Activated B cell treated with CpG ODN at 0.5 μM for 24 hours (primary cell): Measurements from ENCODE around the gene NR6A1. TPM values are rescaled to one million over a fixed set of nuclear protein-coding genes. Genes with fewer than 3 reads are reported as not detected.

Experiments used
- ATAC-seq: fragments of 200-7000 bp; cut with Tn5 transposase; one replicate; pipeline ENCODE4 v1.10.0; 2021; ENCODE audit warnings: low read depth, mild to moderate bottlenecking, moderate library complexity
- CTCF ChIA-PET: fragments of 350-600 bp; sonication (Branson Sonifier 250); formaldehyde crosslinking; loops from one replicate; lab custom pipeline; 2021; ENCODE audit warnings: antibody characterized with exemption; lab: Charles Lee
- POLR2A ChIA-PET: fragments of 350-600 bp; sonication (Branson Sonifier 250); formaldehyde crosslinking; loops from one replicate; lab custom pipeline; 2021; ENCODE audit warnings: antibody characterized with exemption; lab: Charles Lee
- DNase-seq: peaks from one replicate; pipeline ENCODE4 v3.0.0; 2022
- H3K27ac Mint-ChIP-seq: one replicate; pipeline ENCODE4 v1.8.0; 2020; ENCODE audit warnings: mixed read lengths
- H3K27me3 Mint-ChIP-seq: one replicate; pipeline ENCODE4 v1.8.0; 2021; ENCODE audit warnings: mixed read lengths
- H3K36me3 Mint-ChIP-seq: one replicate; pipeline ENCODE4 v1.8.0; 2021; ENCODE audit warnings: low read depth, mixed read lengths
- H3K4me1 Mint-ChIP-seq: one replicate; pipeline ENCODE4 v1.8.0; 2021; ENCODE audit warnings: mixed read lengths
- H3K4me3 Mint-ChIP-seq: one replicate; pipeline ENCODE4 v1.8.0; 2020; ENCODE audit warnings: mild to moderate bottlenecking, mixed read lengths
- H3K9me3 Mint-ChIP-seq: one replicate; pipeline ENCODE4 v1.8.0; 2020; ENCODE audit warnings: mixed read lengths
- intact Hi-C: fragments of 100-400 bp; cut with micrococcal nuclease; formaldehyde crosslinking; loops from one replicate; pipeline ENCODE4 v1.15.1; 2024
- total RNA-seq: library from RNA; stranded (reverse); gene quantifications from 2 replicates; pipeline ENCODE4 v1.2.3, GENCODE V29; 2022
- TF ChIP-seq, protein P1 (sequence below): fragments of 200-600 bp; IDR thresholded peaks from one replicate; pipeline ENCODE4 v1.8.0; 2022; ENCODE audit warnings: antibody characterized with exemption, mild to moderate bottlenecking

NR6A1 gene
- total RNA-seq, 1 donor from 2014 or later, result 3.1 TPM

DNA sequence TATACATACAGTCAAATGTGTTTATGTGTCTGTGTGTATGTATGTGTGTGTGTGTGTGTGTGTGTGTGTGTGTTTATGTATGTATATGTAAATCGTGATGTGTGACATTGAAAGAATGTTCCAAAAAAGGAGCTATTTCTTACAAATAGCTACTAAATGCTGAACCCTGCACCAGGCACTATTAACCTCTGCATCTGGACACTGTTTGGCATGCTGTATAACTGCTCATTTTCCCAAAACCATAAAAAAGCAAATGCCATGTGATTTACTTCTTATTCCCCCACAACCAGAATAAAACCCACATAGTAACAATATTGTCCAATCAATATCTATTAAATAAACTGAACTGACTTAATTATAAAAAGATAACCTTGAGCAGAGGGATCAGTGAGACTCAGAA lies 91.1 kb downstream of the NR6A1 start:
- no peak overlapping the region for H3K27ac Mint-ChIP-seq
- ChIA-PET CTCF (no interaction called here), POLR2A (no interaction called here)
- no peak for DNase-seq
- ATAC-seq, result no peak
- H3K4me1 Mint-ChIP-seq, result no peaks in the 10 kb centered on the region
- H3K4me3 Mint-ChIP-seq, result no peak overlapping the region
- no peaks in the 10 kb centered on the region for H3K36me3 Mint-ChIP-seq
- TF ChIP-seq, protein P1, sequence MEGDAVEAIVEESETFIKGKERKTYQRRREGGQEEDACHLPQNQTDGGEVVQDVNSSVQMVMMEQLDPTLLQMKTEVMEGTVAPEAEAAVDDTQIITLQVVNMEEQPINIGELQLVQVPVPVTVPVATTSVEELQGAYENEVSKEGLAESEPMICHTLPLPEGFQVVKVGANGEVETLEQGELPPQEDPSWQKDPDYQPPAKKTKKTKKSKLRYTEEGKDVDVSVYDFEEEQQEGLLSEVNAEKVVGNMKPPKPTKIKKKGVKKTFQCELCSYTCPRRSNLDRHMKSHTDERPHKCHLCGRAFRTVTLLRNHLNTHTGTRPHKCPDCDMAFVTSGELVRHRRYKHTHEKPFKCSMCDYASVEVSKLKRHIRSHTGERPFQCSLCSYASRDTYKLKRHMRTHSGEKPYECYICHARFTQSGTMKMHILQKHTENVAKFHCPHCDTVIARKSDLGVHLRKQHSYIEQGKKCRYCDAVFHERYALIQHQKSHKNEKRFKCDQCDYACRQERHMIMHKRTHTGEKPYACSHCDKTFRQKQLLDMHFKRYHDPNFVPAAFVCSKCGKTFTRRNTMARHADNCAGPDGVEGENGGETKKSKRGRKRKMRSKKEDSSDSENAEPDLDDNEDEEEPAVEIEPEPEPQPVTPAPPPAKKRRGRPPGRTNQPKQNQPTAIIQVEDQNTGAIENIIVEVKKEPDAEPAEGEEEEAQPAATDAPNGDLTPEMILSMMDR, result no peak
- no peaks in the 10 kb centered on the region for H3K27me3 Mint-ChIP-seq
- no peaks in the 10 kb centered on the region for H3K9me3 Mint-ChIP-seq
- intact Hi-C loops, result no loop called here

DNA sequence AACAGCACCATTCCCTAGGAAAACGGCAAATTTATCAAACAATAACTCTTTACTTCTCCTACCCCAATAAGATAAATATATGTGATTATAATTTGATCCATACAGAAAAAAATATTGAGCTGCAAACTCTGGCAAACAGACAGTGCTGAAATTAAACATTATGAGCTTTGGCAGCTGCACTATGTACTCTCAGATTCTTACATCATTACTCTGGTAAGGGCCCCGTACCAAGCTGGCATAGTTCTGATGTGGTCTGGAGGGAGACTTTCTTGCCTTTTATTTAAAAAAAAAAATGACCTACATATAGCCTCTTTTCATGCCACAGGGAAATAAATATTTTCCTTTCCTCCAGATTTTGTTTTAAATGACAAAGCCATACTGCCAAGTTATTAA lies 95.0 kb downstream of the NR6A1 start:
- Mint-ChIP-seq H3K4me1 (no peaks in the 10 kb centered on the region), H3K9me3 (no peaks in the 10 kb centered on the region), H3K27me3 (no peaks in the 10 kb centered on the region), H3K27ac (no peak overlapping the region), H3K36me3 (no peaks in the 10 kb centered on the region), H3K4me3 (no peak overlapping the region)
- TF ChIP-seq, protein P1, result no peak
- POLR2A ChIA-PET, result no interaction called here
- DNase-seq (no peak), ATAC-seq (no peak)
- CTCF ChIA-PET, result interaction anchor here (1.4 kb wide), 1 partner anchor 59 kb away, joined by 3 read pairs; no protein-coding TSS in a partner anchor
- intact Hi-C loops, result no loop called here

DNA sequence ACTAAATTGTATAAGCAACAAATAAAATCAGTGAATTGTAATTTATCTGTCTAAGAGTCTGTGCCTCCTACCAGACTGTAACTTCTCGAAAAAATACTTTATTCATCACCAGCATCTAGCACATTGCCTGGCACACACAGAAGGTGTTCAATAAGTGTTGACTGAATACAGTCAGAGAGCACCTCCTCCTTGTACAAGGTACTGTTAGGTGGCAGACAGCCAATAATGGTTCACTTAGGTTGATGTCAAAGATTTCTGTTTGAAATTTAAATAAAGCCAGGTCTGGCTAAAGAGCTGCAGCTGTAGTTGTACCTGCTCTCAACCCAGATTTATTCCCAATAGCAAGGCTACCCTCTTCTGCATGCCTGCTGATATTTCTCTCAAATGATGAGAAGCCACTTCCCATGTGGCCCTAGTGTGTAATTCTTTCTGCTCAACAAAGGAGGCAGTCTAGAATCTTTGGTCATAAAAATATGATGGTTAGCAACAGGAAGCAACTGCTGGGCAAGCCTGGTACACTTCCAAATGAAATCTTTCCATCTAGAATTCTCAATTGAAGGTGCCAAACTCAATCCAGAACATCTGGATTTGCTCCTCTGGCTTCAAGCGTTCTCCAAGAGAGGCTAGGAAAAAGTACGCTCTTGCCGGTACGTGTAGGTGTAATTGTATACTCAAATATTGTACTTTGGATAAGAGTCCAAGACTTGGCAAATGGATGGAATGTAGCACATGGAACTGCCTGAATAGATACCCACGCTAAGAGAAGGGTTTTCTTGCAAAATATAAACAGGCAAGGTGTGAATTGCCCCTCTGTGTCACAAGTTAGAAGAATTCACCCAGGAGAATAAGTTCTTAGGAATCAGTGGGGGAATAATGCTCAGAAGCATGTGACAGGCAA lies 95.6 kb downstream of the NR6A1 start:
- no peaks in the 10 kb centered on the region for H3K27me3 Mint-ChIP-seq
- no peaks in the 10 kb centered on the region for H3K36me3 Mint-ChIP-seq
- TF ChIP-seq, protein P1, result no peak
- intact Hi-C loops, result no loop called here
- H3K27ac Mint-ChIP-seq, result no peak overlapping the region
- H3K4me1 Mint-ChIP-seq, result no peaks in the 10 kb centered on the region
- POLR2A ChIA-PET, result no interaction called here
- DNase-seq (no peak), ATAC-seq (no peak)
- H3K9me3 Mint-ChIP-seq, result no peaks in the 10 kb centered on the region
- H3K4me3 Mint-ChIP-seq, result no peak overlapping the region
- CTCF ChIA-PET, result interaction anchor here (1.4 kb wide), 1 partner anchor 58 kb away, joined by 3 read pairs; no protein-coding TSS in a partner anchor

DNA sequence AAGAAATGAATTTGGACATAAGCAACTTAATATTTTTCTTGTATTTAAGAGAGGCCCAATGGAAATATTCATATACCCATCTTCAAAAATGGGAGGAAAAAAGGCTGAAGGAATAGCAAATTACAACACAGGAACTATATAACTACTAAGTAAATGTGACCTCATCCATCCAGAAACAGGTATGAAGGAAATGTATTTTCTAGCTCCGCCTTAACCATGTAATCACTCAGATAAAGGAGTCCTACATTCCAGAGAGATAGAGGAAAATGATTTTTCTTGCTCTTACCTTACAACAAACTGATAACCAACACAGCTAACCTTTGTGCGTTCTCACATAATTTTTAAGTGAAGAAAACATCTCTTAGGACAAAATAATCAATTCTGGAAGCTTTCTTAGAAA lies 96.5 kb downstream of the NR6A1 start:
- POLR2A ChIA-PET, result no interaction called here
- Mint-ChIP-seq H3K4me1 (no peaks in the 10 kb centered on the region), H3K27ac (no peak overlapping the region)

DNA sequence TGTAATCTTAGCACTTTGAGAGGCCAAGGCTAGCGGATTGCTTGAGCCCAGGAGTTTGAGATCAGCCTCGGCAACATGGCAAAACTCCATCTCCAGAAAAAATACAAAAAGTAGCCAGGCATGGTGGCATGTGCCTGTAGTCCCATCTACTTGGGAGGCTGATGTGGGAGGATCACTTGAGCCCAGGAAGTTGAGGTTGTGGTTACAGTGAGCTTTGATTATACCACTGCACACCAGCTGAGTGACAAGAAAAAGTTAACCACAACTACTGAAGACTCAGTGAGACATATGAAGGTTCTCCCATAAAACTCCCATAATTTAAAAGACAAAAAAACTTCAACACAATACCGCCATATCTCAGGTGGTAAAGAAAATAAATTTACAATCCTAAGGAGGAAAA lies 98.0 kb downstream of the NR6A1 start:
- no peaks in the 10 kb centered on the region for H3K27me3 Mint-ChIP-seq
- H3K4me3 Mint-ChIP-seq, result no peak overlapping the region
- ChIA-PET POLR2A (no interaction called here), CTCF (interaction anchor here (1.4 kb wide), 1 partner anchor 56 kb away, joined by 4 read pairs; no protein-coding TSS in a partner anchor)
- H3K27ac Mint-ChIP-seq, result no peak overlapping the region
- ATAC-seq (no peak), DNase-seq (no peak)
- TF ChIP-seq, protein P1, result no peak
- intact Hi-C loops, result no loop called here
- H3K9me3 Mint-ChIP-seq, result no peaks in the 10 kb centered on the region
- no peaks in the 10 kb centered on the region for H3K36me3 Mint-ChIP-seq
- no peaks in the 10 kb centered on the region for H3K4me1 Mint-ChIP-seq

More for the DNA sequence above, 96.5 kb downstream of the NR6A1 start:
- no peak overlapping the region for H3K4me3 Mint-ChIP-seq
- CTCF ChIA-PET, result interaction anchor here (1.4 kb wide), 1 partner anchor 57 kb away, joined by 3 read pairs; no protein-coding TSS in a partner anchor
- no peaks in the 10 kb centered on the region for H3K36me3 Mint-ChIP-seq
- TF ChIP-seq, protein P1, result no peak
- intact Hi-C loops, result no loop called here
- ATAC-seq (no peak), DNase-seq (no peak)
- H3K9me3 Mint-ChIP-seq, result no peaks in the 10 kb centered on the region
- no peaks in the 10 kb centered on the region for H3K27me3 Mint-ChIP-seq
